Uterus (tissue), 4 donors: Measurements from ENCODE around the gene OTUD4. TPM values are rescaled to one million over a fixed set of nuclear protein-coding genes. Genes with fewer than 3 reads are reported as not detected.

Experiments
- DNase-seq, 2 donors: peaks; one replicate each; pipeline ENCODE4 v3.0.0-alpha.2; 2019 to 2020
- H3K27ac ChIP-seq, 2 donors: fragments of 200-600 bp; sonication (generic); 1 replicate in 1 of 2; 2 replicates in 1 of 2; pipeline ENCODE4 v1.5.1; 2016 to 2018
- H3K27me3 ChIP-seq, 2 donors: fragments of 200-600 bp; sonication (generic); one replicate each; pipeline ENCODE4 v1.5.1; 2018 to 2019; ENCODE audit warnings: control low read depth in 1 of 2
- H3K36me3 ChIP-seq, 2 donors: fragments of 200-600 bp; sonication (generic); one replicate each; pipeline ENCODE4 v1.5.1; 2019; ENCODE audit warnings: control low read depth in 1 of 2
- H3K4me1 ChIP-seq, 2 donors: fragments of 200-600 bp; sonication (generic); one replicate each; pipeline ENCODE4 v1.5.1; 2018 to 2019; ENCODE audit warnings: control low read depth in 1 of 2
- H3K4me3 ChIP-seq, 2 donors: fragments of 200-600 bp; sonication (generic); 1 replicate in 1 of 2; 2 replicates in 1 of 2; pipeline ENCODE4 v1.5.1; 2018 to 2019; ENCODE audit warnings: mild to moderate bottlenecking in 1 of 2
- H3K9me3 ChIP-seq, 2 donors: fragments of 200-600 bp; sonication (generic); one replicate each; pipeline ENCODE4 v1.5.1; 2019; ENCODE audit warnings: control low read depth in 1 of 2
- POLR2A ChIP-seq, 2 donors: fragments of 450-650 bp; IDR thresholded peaks; one replicate each; pipeline ENCODE4 v1.6.1; 2016; ENCODE audit warnings: antibody characterized with exemption in 2 of 2, mild to moderate bottlenecking in 1 of 2, moderate library complexity in 1 of 2
- intact Hi-C: fragments of 100-400 bp; cut with DNase I; formaldehyde crosslinking; loops from one replicate; pipeline ENCODE4 v1.15.1; 2023; ENCODE audit warnings: low total_unique reads
- total RNA-seq, 4 donors: library from RNA; depleted of rRNA in 3 of 4; stranded (reverse); fragments of >200 nt in 3 of 4; gene quantifications; one replicate each; pipeline versions ENCODE4 v1.1.0 to v1.2.4, GENCODE V29; 2014 to 2023
- TF ChIP-seq, protein P1 (sequence below), 4 experiments: fragments of 200-600 bp in 2 of 4; fragments of 450-650 bp in 2 of 4; sonication (generic) in 2 of 4; IDR thresholded peaks; one replicate each; pipeline ENCODE4 v1.5.1; 2016 to 2019; ENCODE audit warnings: antibody characterized with exemption in 4 of 4, mild to moderate bottlenecking in 2 of 4, moderate library complexity in 1 of 4
- donor health status: DM: yes; HTN: yes; CAD: no.

Gene OTUD4
- total RNA-seq, 4 donors from 2014 or later, result 12.3 to 59.5 (median 31.9) TPM

GRCh38 chr4:145199051-145199716 lies 18.8 kb upstream of the OTUD4 start:
- Histone ChIP-seq H3K27me3 (no peaks in the 10 kb centered on the region), H3K36me3 (no peaks in the 10 kb centered on the region), H3K4me1 (no peaks in the 10 kb centered on the region), H3K9me3 (no peaks in the 10 kb centered on the region), H3K4me3 (no peak overlapping the region), H3K27ac (no peak overlapping the region)
- DNase-seq, result no peak
- intact Hi-C loops, result no loop called here
- TF ChIP-seq, protein P1, sequence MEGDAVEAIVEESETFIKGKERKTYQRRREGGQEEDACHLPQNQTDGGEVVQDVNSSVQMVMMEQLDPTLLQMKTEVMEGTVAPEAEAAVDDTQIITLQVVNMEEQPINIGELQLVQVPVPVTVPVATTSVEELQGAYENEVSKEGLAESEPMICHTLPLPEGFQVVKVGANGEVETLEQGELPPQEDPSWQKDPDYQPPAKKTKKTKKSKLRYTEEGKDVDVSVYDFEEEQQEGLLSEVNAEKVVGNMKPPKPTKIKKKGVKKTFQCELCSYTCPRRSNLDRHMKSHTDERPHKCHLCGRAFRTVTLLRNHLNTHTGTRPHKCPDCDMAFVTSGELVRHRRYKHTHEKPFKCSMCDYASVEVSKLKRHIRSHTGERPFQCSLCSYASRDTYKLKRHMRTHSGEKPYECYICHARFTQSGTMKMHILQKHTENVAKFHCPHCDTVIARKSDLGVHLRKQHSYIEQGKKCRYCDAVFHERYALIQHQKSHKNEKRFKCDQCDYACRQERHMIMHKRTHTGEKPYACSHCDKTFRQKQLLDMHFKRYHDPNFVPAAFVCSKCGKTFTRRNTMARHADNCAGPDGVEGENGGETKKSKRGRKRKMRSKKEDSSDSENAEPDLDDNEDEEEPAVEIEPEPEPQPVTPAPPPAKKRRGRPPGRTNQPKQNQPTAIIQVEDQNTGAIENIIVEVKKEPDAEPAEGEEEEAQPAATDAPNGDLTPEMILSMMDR (IDR thresholded peaks at IDR 0.05), result no peak
- no peak for TF ChIP-seq POLR2A (IDR thresholded peaks at IDR 0.05)

GRCh38 chr4:145196747-145197146 lies 16.4 kb upstream of the OTUD4 start:
- Histone ChIP-seq H3K4me3 (no peak overlapping the region), H3K36me3 (no peaks in the 10 kb centered on the region), H3K4me1 (no peaks in the 10 kb centered on the region), H3K27ac (no peak overlapping the region), H3K9me3 (no peaks in the 10 kb centered on the region), H3K27me3 (no peaks in the 10 kb centered on the region)
- no peak for DNase-seq
- TF ChIP-seq, protein P1 (IDR thresholded peaks at IDR 0.05), result no peak
- no peak for TF ChIP-seq POLR2A (IDR thresholded peaks at IDR 0.05)
- intact Hi-C loops, result no loop called here

GRCh38 chr4:145195167-145195952 lies 15.0 kb upstream of the OTUD4 start:
- intact Hi-C loops, result no loop called here
- Histone ChIP-seq H3K4me1 (no peaks in the 10 kb centered on the region), H3K9me3 (no peaks in the 10 kb centered on the region), H3K27ac (no peak overlapping the region), H3K36me3 (no peaks in the 10 kb centered on the region), H3K27me3 (no peaks in the 10 kb centered on the region), H3K4me3 (no peak overlapping the region)
- TF ChIP-seq POLR2A (IDR thresholded peaks at IDR 0.05), result no peak
- TF ChIP-seq, protein P1 (IDR thresholded peaks at IDR 0.05), result no peak
- DNase-seq, result no peak

DNA sequence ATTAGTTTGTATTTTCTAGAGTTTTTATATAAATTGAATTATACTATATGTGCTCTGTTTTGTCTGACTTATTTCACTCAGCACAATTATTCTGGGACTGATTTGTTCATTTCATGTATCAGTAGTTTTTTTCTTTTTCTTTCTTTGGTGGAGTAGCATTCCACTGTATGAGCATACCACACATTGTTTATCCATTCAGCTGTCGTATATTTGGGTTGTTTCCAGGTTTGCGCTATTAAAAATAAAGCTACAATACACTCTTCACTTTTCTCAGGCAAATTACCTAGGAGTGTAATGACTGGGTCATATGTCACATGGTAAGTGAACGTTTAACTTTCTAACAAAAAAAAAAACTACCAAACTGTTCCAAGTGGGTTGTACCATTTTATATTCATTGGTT lies 9.6 kb upstream of the OTUD4 start:
- H3K27me3 ChIP-seq, result no peaks in the 10 kb centered on the region
- H3K9me3 ChIP-seq, result no peaks in the 10 kb centered on the region
- H3K4me1 ChIP-seq, result no peaks in the 10 kb centered on the region
- H3K4me3 ChIP-seq, result no peak overlapping the region
- no peak for DNase-seq
- no peak overlapping the region for H3K27ac ChIP-seq
- intact Hi-C loops, result no loop called here
- H3K36me3 ChIP-seq, result no peaks in the 10 kb centered on the region
- no peak for TF ChIP-seq POLR2A (IDR thresholded peaks at IDR 0.05)
- TF ChIP-seq, protein P1 (IDR thresholded peaks at IDR 0.05), result no peak

GRCh38 chr4:145186729-145187128 lies 6.3 kb upstream of the OTUD4 start:
- H3K9me3 ChIP-seq, result no peaks in the 10 kb centered on the region
- intact Hi-C loops, result no loop called here
- no peak for DNase-seq
- H3K36me3 ChIP-seq, result no peaks in the 10 kb centered on the region
- H3K4me1 ChIP-seq, result no peaks in the 10 kb centered on the region
- TF ChIP-seq, protein P1 (IDR thresholded peaks at IDR 0.05), result no peak
- no peak for TF ChIP-seq POLR2A (IDR thresholded peaks at IDR 0.05)
- H3K4me3 ChIP-seq, result no peak overlapping the region
- H3K27ac ChIP-seq, result no peak overlapping the region
- H3K27me3 ChIP-seq, result no peaks in the 10 kb centered on the region
